Spleen (tissue), 11 donors: ENCODE data around the gene EHD2. TPM values are rescaled to one million over a fixed set of nuclear protein-coding genes. Genes with fewer than 3 reads are reported as not detected.
A peak's percentile ranks its signal among the peaks of the same experiment; 100 is the strongest.

Experiments
- DNase-seq: peaks from one replicate; pipeline ENCODE4 v3.0.0-alpha.2; 2020
- H3K27ac ChIP-seq, 8 donors: fragments of 200-600 bp; sonication (generic) in 7 of 8; 1 replicate in 4 of 8; 2 replicates in 4 of 8; pipeline versions ENCODE4 v1.5.0 to v1.8.0; 2016 to 2021; ENCODE audit warnings: inconsistent platforms in 4 of 8, mild to moderate bottlenecking in 4 of 8, moderate library complexity in 1 of 8
- H3K27me3 ChIP-seq, 7 donors: fragments of 200-600 bp; sonication (generic) in 6 of 7; replicated peaks in 1 of 7; 1 replicate in 4 of 7; 2 replicates in 3 of 7; pipeline versions ENCODE4 v1.5.0 to v1.8.0; 2016 to 2021; ENCODE audit warnings: inconsistent platforms in 3 of 7, mild to moderate bottlenecking in 1 of 7
- H3K36me3 ChIP-seq, 6 donors: fragments of 200-600 bp; sonication (generic) in 5 of 6; 1 replicate in 4 of 6; 2 replicates in 2 of 6; pipeline versions ENCODE4 v1.5.0 to v1.8.0; 2016 to 2021; ENCODE audit warnings: inconsistent platforms in 2 of 6
- H3K4me1 ChIP-seq, 6 donors: fragments of 200-600 bp; sonication (generic) in 5 of 6; 1 replicate in 3 of 6; 2 replicates in 3 of 6; pipeline versions ENCODE4 v1.5.0 to v1.8.0; 2016 to 2021; ENCODE audit warnings: inconsistent platforms in 3 of 6
- H3K4me3 ChIP-seq, 8 donors: fragments of 200-600 bp; sonication (generic) in 7 of 8; 1 replicate in 4 of 8; 2 replicates in 4 of 8; pipeline versions ENCODE4 v1.5.0 to v1.8.0; 2016 to 2021; ENCODE audit warnings: inconsistent platforms in 4 of 8, mild to moderate bottlenecking in 4 of 8, moderate library complexity in 2 of 8
- H3K9me3 ChIP-seq, 8 donors: fragments of 200-600 bp; sonication (generic) in 7 of 8; 1 replicate in 4 of 8; 2 replicates in 4 of 8; pipeline versions ENCODE4 v1.5.0 to v1.8.0; 2016 to 2021; ENCODE audit warnings: inconsistent platforms in 4 of 8
- POLR2A ChIP-seq, 3 donors: fragments of 450-650 bp; IDR thresholded peaks; one replicate each; pipeline ENCODE4 v1.5.1; 2017; ENCODE audit warnings: antibody characterized with exemption in 3 of 3, mild to moderate bottlenecking in 1 of 3
- POLR2AphosphoS5 ChIP-seq, 3 donors: sonication (generic); formaldehyde crosslinking; IDR thresholded peaks; one replicate each; pipeline ENCODE4 v1.5.1; 2017; ENCODE audit warnings: antibody characterized with exemption in 3 of 3
- WGBS, 5 donors: extraction: QIAGEN DNeasy Blood & Tissue Kit in 3 of 5; methylation state at CpG; one replicate each; pipeline versions ENCODE4 v1.1.5 to v1.1.7; 2013 to 2018; 5-methylcytosine and 5-hydroxymethylcytosine counted together
- intact Hi-C: fragments of 100-400 bp; cut with DNase I; formaldehyde crosslinking; loops from one replicate; pipeline ENCODE4 v1.15.0; 2023; ENCODE audit warnings: low total_unique reads
- polyA plus RNA-seq, 3 donors: library from polyadenylated mRNA; stranded (reverse); fragments of 200-250 nt; gene quantifications; one replicate each; pipeline ENCODE4 v1.2.1, GENCODE V29; 2013
- total RNA-seq, 7 donors: library from RNA; depleted of rRNA in 3 of 7; stranded (reverse); fragments of >200 nt in 3 of 7; fragmentation: NEBNext Ultra II Directional in 4 of 7; extraction: Animal tissue kit (Norgen Biotek cat#: 25700) in 4 of 7; gene quantifications; one replicate each; pipeline versions ENCODE4 v1.1.0 to v1.2.1, GENCODE V29; 2016 to 2021
- TF ChIP-seq, protein P1 (sequence below), 11 experiments: fragments of 200-600 bp in 7 of 11; fragments of 450-650 bp in 4 of 11; sonication (generic) in 4 of 11; IDR thresholded peaks in 8 of 11; conservative IDR thresholded peaks in 3 of 11; 1 replicate in 7 of 11; 2 replicates in 4 of 11; pipeline versions ENCODE4 v1.4.0 to v1.8.0; 2016 to 2021; ENCODE audit warnings: antibody characterized with exemption in 11 of 11, inconsistent platforms in 4 of 11, mild to moderate bottlenecking in 1 of 11
- donor health status: healthy with polysubstance abuse.
- donor health status: DM: no; HTN: no; CAD: no; lungs with moderate emphysema.
- donor health status: DM: no; HTN: no; CAD: no.
- donor health status: Bipolar disorder and iron deficiency.
- donor health status: healthy.
- donor health status: DM: no; HTN: no; CAD: no.
- donor health status: DM: yes; HTN: yes; CAD: no.

EHD2 gene
- total and polyA plus RNA-seq, 10 donors = 6.9 to 87.7 (median 57.5) TPM

DNA sequence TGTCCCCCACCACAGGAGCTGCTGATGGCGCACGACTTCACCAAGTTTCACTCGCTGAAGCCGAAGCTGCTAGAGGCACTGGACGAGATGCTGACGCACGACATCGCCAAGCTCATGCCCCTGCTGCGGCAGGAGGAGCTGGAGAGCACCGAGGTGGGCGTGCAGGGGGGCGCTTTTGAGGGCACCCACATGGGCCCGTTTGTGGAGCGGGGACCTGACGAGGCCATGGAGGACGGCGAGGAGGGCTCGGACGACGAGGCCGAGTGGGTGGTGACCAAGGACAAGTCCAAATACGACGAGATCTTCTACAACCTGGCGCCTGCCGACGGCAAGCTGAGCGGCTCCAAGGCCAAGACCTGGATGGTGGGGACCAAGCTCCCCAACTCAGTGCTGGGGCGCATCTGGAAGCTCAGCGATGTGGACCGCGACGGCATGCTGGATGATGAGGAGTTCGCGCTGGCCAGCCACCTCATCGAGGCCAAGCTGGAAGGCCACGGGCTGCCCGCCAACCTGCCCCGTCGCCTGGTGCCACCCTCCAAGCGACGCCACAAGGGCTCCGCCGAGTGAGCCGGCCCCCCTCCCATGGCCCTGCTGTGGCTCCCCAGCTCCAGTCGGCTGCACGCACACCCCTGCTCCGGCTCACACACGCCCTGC, 27.8 kb downstream of the EHD2 start:
- no peaks in the 10 kb centered on the region for H3K27me3 ChIP-seq
- no peaks in the 10 kb centered on the region for H3K9me3 ChIP-seq
- TF ChIP-seq, protein P1, sequence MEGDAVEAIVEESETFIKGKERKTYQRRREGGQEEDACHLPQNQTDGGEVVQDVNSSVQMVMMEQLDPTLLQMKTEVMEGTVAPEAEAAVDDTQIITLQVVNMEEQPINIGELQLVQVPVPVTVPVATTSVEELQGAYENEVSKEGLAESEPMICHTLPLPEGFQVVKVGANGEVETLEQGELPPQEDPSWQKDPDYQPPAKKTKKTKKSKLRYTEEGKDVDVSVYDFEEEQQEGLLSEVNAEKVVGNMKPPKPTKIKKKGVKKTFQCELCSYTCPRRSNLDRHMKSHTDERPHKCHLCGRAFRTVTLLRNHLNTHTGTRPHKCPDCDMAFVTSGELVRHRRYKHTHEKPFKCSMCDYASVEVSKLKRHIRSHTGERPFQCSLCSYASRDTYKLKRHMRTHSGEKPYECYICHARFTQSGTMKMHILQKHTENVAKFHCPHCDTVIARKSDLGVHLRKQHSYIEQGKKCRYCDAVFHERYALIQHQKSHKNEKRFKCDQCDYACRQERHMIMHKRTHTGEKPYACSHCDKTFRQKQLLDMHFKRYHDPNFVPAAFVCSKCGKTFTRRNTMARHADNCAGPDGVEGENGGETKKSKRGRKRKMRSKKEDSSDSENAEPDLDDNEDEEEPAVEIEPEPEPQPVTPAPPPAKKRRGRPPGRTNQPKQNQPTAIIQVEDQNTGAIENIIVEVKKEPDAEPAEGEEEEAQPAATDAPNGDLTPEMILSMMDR (IDR thresholded peaks at IDR 0.05 in 8 of 11, conservative IDR thresholded peaks at IDR 0.05 in 3 of 11) = no peak
- TF ChIP-seq POLR2AphosphoS5 (IDR thresholded peaks at IDR 0.05) (peak in 2 of 3 donors; percentile 29 to 53), POLR2A (IDR thresholded peaks at IDR 0.05) (no peak)
- peak; percentile 76 for DNase-seq
- H3K4me3 ChIP-seq = no peak overlapping the region
- H3K36me3 ChIP-seq = peaks cover 0 to 53% (median 5%) of the 10 kb centered on the region in 6 donors
- intact Hi-C loops = no loop called here
- H3K27ac ChIP-seq = peak overlapping the region in 3 of 8 donors; percentile 85 to 97 (median 89)
- 86 to 93% (median 90%) methylated on average over 35 to 48 of the region's 48 CpGs for WGBS, 5 donors
- peaks cover 9 to 38% (median 31%) of the 10 kb centered on the region in 6 donors for H3K4me1 ChIP-seq

DNA sequence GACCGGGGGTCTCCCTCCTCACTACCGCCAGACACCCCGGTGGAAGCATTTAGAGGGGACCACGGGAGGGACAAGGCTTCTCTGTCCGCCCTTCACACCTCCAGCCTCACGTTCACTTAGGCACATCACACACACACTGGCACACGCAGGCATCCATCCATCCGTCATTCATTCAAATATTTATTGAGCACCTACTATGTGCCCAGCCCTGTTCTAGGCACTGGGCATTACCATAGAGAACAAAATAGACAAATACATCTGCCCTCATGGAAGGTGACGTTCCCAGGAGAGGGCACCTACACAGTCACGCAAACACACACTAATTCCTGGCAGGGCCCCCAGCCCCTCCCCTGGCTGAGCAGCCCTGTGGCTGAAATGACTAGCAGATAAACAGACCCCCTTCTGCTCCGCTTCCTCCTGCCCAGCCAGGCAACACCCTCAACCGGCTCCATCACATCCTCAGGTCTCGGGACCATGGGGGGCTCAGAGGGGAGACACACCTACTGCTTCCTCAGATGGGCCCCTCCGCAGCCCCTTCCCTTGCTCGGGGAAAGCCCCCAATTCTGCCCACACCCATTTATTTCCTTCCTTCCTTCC, 28.4 kb downstream of the EHD2 start:
- intact Hi-C loops = no loop called here
- DNase-seq = no peak
- Histone ChIP-seq H3K27ac (peak overlapping the region in 7 of 8 donors; percentile 84 to 97 (median 86)), H3K4me3 (no peak overlapping the region), H3K36me3 (peaks cover 0 to 50% (median 5%) of the 10 kb centered on the region in 6 donors), H3K4me1 (peaks cover 15 to 45% (median 38%) of the 10 kb centered on the region in 6 donors), H3K27me3 (no peaks in the 10 kb centered on the region), H3K9me3 (no peaks in the 10 kb centered on the region)
- WGBS, 5 donors = 73 to 79% (median 74%) methylated on average over 13 to 15 of the region's 15 CpGs
- TF ChIP-seq, protein P1 (IDR thresholded peaks at IDR 0.05 in 8 of 11, conservative IDR thresholded peaks at IDR 0.05 in 3 of 11) = no peak
- TF ChIP-seq POLR2A (IDR thresholded peaks at IDR 0.05) (no peak), POLR2AphosphoS5 (IDR thresholded peaks at IDR 0.05) (no peak)

DNA sequence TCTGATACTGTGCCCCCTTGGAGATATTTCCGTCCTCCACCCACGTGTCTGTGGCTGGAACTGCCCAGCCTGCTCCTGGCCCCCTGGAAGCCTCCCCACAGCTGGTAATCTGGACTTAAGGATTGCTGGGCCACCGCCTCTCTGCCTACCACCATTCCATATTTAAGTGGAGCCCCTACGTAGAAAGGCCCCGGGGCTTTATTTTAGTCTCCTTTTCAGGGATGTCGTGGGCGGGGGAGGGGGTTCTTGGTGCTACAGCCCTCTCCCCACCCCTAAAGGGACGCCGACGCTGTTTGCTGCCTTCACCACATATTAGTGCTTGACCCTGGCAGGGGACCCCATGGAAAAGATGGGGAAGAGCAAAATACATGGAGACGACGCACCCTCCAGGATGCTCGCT, 29.4 kb downstream of the EHD2 start:
- Histone ChIP-seq H3K9me3 (no peaks in the 10 kb centered on the region), H3K27me3 (no peaks in the 10 kb centered on the region), H3K36me3 (peaks cover 0 to 56% (median 10%) of the 10 kb centered on the region in 6 donors), H3K27ac (peak overlapping the region; percentile 55 to 97 (median 86)), H3K4me3 (peak overlapping the region in 3 of 8 donors; percentile 46 to 72 (median 48)), H3K4me1 (peaks cover 19 to 55% (median 48%) of the 10 kb centered on the region in 6 donors)
- intact Hi-C loops = no loop called here
- no peak for DNase-seq
- 52 to 79% (median 66%) methylated on average over 13 of the region's 13 CpGs for WGBS, 5 donors
- TF ChIP-seq, protein P1 (IDR thresholded peaks at IDR 0.05 in 8 of 11, conservative IDR thresholded peaks at IDR 0.05 in 3 of 11) = no peak
- TF ChIP-seq POLR2A (IDR thresholded peaks at IDR 0.05) = no peak
- TF ChIP-seq POLR2AphosphoS5 (IDR thresholded peaks at IDR 0.05) = no peak
